CD4-positive, alpha-beta T cell treated with Interleukin-6 at 100 ng/mL for 8 hours (primary cell): Measurements from ENCODE around the gene CDK6.

Experiments used
- DNase-seq: peaks from one replicate; pipeline ENCODE4 v3.0.0-alpha.2; 2020; ENCODE audit warnings: mixed read lengths, low spot score

Gene CDK6

GRCh38 chr7:92644406-92645113, 191.8 kb downstream of the CDK6 start:
- no peak for DNase-seq

DNA sequence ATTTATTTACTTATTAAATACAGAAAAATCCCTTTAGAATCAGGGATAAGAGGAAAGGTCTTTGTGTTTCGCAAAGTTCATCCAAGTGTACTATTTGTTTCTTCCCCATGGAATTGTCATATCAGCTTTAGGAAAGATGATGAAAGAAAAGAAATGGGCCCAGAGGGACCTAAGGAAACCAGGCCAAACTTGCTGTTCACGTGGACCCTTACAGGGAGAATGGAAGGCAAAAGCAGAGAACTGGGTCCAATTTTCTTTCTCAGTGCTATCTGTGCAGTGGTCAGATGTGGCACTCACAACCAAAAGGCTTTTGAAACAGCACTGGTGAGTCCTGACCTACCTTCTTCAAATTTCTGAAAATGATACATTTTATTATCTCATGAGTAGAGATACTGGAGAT, 192.6 kb downstream of the CDK6 start:
- no peak for DNase-seq

DNA sequence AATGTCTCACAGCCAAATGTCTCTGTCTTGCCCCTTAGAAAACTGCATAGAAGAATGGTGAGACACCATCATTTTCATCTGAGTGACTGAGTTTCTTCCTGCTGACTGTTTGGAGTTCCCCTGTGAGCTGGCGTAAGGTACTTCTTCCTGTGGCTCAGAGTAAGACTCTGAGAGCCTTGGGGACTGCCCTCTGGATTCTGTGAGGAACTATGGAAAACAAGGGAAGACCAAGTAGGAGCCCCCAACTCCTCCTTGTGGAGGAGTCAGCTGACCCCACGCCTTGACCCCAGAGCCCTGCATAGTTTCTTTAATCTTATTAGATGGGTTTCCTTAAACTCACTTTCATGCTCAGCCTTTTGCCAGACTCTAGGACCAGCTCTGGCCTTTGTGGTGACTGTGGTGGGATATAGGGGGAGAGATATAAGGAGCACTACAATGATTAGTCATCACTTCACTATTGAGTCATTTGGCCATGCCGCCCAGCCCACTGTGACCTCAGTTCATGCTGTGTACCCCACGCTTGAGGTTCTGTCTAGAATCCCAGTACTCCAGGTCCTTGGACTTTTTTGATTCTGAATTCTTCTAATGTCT, 194.4 kb downstream of the CDK6 start:
- DNase-seq = peak; percentile 38

GRCh38 chr7:92639966-92640365, 196.4 kb downstream of the CDK6 start:
- DNase-seq = no peak

DNA sequence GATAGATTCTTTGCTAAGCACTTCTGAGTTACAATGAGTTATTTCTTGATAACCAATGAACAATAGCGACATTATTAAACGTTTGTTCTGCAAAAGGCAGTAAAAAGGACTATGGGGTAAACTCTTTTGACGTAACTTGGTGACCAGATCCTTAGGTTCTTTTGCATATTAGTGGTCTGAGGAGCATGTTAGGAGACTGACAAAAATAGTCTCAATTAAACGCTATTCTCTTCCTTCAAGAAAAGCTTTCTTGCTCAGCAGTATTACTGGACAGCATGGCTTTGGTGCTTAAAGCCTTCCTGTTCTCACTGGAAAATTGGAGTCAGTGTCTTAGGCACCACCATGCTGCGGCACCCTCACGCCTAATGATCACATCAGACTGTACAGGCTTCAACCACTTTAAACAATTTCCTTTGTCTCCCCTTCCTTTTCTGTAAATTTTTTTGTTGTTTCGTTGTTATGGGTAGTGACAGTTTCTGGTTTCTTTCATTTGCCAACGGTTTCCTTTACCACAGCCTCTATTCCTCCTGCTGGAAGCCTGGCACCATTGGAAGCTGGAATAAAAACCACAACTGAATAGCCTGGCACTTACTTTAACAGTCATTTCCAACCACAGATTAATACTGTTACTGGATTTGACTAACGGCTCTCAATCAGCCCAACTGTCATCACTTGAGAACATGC, 197.0 kb downstream of the CDK6 start:
- DNase-seq = no peak

DNA sequence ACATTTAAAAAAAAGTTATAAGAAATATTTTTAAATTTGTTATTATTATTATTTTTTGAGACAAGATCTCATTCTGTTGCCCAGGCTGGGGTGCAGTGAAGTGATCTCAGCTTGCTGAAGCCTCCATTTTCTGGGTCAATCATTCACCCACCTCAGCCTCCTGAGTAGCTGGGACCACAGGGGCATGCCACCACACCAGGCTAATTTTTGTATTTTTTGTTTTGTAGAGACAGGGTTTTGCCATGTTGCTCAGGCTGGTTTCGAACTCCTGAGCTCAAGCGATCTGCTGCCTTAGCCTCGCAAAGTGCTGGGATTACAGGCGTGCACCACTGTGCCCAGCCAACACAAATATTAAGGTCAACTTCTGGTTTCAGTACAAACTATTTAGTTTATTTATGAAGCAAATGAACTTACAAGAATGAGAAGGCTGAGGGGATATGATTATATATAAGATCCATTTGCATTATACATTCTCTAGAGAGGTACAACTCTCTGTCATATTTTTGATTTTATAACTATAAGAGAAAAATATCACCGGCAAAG, 200.3 kb downstream of the CDK6 start:
- no peak for DNase-seq

DNA sequence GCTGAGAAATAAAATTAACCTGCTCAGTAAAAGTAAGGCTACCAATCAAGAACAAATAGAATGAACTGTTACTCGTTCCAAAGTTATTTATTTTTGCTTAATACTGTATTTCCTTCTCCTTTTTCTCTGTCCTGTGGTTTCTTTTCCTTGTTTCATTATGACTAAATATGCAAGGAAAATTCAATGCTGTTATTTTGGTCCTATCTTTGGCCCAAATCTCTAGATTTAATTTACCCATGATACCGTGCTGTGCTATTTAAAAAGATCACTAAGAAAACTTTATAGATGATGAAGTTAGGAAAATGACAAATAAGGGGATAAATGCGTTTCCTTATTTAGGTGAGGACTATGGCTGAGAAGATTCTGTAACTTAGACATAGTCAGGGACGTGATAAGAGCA, 200.8 kb downstream of the CDK6 start:
- DNase-seq = no peak

DNA sequence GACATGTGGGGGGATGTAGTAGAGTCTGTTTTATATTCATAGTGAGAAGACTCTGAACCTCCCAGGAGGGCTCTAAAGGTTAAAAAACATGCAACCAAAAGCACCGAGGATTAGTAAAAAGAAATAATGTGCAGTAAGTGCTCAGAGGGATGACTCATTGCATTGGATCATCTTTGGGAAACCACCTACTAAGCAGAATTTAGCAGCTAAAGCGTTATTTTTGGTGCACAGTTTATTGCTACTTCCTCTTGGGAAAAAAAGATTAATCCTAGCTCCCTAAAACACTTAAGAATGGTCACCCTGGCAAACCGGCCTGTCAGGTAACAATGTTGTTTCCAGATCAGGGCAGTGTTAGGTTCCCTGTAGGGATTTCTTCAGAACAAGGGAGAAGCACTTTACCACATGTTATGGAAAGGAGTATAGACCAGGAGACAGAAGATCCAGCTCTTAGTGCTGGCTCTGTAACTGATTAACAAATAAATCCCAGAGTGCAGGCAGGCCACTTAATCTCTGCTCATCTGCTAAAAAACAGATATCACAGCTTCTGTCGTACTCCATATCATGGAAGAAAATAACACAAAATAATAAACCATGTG, 201.4 kb downstream of the CDK6 start:
- DNase-seq = peak; percentile 20

DNA sequence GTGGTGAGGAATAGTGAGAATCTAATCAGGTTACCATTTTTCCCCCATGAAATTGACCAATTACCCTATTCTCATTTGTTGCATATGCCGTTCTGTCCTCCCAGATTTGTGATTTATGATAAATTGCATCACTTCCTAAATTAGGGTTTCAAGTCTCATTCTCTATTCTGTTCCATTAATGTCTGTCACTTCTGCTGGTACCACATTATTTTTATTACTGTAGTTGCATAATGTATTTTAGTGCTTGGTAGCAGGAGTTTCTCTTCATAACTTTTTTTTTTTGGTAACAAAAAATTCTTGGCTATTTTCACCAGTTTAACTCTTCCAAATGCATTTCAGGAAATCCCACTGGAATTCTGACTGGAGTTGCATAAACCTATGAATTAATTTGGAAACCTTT, 202.2 kb downstream of the CDK6 start:
- DNase-seq = no peak

- DNase-seq = peak; percentile 46
Measured at GRCh38 chr7:92633211-92633906, 203.0 kb downstream of the CDK6 start.

- DNase-seq = no peak
Measured at GRCh38 chr7:92632791-92633190, 203.6 kb downstream of the CDK6 start.

DNA sequence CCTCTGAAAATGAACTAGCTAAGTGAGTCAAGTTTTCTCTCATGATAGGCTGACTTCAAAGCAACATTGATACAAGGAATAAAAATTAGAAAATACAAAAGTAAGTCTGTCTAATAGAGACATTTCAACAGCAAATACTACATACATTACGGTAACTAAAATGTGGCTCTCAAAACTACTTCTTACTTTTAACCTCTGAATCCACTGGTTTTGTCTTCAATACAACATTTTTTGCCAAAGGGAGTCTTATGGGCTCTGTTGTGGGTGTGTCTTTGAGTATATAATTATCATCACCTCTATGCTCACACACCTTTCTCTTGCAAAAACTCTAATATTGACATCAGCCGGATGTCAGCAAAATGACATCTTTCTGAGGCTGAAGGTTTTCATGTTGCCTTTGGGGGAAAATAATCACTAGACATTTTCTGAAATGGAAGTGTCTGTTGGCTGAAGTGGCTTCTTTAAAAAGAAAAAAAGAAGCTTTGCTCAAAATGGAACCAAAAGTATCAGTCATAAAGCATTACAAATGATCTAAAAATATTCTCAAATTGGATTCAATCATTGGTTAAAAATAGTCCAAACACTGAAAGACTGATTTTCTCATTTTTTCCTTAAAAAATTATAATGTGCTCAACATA, 204.4 kb downstream of the CDK6 start:
- DNase-seq = no peak

DNA sequence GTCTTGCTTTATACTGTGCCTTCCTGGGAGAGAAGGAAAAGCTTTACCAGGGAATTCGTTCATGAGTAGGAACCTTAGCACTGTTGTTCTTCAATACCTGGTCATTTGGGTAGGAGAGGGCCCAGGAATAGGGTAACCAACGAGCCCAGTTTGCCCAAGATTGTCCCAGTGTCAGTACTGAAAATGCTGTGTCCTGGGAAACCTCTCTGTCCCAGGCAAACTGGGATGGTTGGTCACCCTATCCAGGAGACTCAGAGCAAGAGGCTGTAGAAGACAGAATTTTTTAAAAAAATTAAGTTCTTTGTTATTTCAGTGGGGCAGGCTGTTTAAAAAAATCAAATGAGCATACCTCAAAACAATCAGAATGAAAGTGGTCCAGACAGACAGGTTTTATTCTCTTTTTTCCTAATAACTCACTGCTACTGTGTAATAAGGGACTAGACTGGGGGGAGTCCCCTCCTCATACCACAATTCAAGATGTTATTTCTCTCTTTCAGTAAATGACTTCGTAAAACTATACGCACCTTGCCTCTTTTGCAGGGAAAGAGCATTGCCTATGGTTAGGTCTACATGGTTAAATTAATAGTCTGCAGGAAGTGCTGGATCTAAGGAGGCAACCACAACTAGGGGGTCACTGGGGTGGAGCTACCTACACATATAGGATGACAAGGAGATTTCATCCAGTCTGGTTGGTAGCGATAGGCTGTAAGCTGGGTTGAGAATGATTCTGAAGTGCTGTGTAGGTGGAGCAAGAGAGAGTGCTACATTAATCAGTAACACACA, 205.1 kb downstream of the CDK6 start:
- DNase-seq = no peak

- DNase-seq = no peak
Measured at GRCh38 chr7:92629779-92630178, 206.6 kb downstream of the CDK6 start.

DNA sequence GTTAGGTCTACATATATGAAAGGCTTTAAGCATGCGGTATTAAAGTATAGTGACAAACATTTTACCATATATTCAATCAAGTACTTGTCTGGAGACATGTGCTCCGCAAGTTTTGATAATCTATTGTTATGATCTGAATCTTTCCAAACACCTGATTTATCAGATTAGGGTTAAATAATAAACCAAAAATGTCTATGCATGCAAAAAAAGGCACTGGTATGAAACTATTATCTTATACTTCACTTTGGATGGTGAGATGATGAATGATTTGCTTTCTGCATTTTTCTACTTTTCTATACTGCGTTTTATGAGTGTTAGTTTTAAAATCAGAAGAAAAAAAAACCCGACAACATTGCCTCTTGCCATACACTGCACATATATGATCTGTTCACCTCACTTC, 208.4 kb downstream of the CDK6 start:
- DNase-seq = no peak

DNA sequence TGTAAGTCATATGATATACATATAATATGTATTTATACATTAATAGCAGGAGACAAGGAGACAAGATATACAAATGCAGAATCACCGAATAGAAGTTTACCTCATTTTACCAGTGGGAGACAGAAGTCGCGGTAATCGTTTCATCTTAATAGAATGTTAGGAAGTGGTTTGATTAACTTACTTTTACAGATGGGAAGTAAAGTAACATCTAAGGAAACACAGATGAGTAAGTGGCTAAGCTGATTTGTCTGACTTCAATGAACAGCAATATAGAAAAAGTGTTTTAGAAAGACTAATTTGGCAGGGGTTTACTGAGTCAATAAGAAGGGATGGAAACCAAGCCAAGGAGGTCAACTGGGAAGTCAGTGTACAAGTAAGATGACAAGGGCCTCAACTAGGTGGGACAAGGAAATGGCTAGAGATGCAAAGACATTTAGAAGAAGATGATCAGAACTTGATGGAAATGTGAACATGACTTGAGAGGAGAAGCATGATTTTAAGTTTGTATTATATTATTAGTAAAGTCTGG, 210.0 kb downstream of the CDK6 start:
- no peak for DNase-seq

GRCh38 chr7:92625617-92626016, 210.8 kb downstream of the CDK6 start:
- no peak for DNase-seq

DNA sequence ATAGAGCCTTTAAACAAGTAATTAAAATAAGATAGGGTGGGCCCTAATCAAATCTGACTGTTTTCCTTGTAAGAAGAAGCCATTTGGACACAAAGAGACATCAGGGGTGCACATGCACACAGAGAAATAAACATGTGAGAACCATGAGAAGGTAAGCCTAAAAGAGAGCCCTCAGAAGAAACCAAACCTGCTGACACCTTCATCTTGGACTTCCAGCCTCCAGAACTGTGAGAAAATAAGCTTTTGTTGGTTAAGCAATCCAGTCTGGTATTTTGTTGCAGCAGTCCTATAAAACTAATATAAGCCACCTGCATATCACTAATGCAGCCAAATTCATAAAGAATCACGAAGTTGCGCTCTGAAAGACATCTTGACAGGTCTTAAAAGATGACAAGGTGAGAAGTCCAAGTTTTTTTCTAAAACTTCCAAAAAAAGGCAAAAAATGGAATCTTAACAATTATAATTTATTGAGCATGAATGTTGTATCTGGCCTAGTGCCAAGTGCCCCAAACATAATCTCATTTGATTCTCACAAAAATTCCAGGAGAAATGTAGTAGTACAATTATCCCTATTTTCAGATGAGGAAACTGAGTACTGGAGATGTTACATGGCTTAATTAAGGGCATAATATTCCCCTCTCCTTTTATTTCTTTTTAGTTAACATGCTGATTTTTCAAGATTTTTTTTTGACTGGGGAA, 211.9 kb downstream of the CDK6 start:
- DNase-seq = no peak

DNA sequence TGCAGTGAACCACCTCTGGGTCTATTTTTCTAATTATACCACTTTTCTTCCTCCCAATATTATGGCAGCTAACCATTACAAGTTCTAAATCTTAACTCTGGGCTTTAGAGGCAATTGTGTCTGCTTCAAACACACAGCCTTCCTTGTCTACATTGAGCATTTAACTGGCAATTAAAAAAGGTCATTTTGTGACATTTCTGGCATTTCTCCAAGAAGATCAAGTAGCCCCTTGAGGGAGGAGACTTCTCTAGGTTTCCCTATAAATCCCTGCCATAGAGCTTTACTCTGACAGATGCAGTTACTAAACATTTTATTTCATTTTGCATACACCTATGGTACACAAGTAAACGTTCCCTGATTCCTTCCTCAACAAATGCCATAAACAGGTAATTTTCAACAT, 212.8 kb downstream of the CDK6 start:
- no peak for DNase-seq

DNA sequence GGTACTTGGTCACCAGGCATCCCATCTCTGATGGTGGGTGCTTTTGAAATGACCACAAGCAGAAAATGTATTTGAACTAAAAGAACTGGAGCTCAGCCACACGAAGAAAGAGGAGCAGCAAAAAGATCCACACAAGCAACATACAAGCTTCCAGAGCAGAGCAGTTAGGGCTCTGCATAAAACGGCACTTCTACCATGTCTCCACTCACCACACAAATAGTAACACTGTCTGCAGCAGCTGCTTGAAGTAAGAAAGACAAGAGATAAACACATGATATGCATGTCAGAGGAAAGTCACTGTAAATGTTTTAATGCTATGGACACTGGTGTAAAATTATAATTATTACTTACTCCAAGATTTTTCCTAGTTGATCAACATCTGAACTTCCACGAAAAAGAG, 213.7 kb downstream of the CDK6 start:
- DNase-seq = no peak
